HepG2 (cell line): ENCODE data around the gene NPBWR2. TPM values are rescaled to one million over a fixed set of nuclear protein-coding genes. Genes with fewer than 3 reads are reported as not detected.

Experiments
- ELF3 ChIP-seq: IDR thresholded peaks from 2 replicates; pipeline ENCODE4 v1.6.1; 2016; ENCODE audit warnings: missing genetic modification reagents, missing compliant biosample characterization
- HDAC1 ChIP-seq: sonication (generic); formaldehyde crosslinking; IDR thresholded peaks from 2 replicates; pipeline ENCODE4 v1.5.1; 2020; ENCODE audit warnings: mild to moderate bottlenecking, missing genetic modification reagents
- HOXA9 ChIP-seq: sonication (generic); formaldehyde crosslinking; IDR thresholded peaks from 2 replicates; pipeline ENCODE4 v1.8.1; 2022; ENCODE audit warnings: missing genetic modification reagents, mild to moderate bottlenecking, moderate library complexity, borderline replicate concordance
- MNT ChIP-seq: fragments of 450-650 bp; IDR thresholded peaks from 2 replicates; pipeline ENCODE4 v1.6.1; 2016
- MTERF4 ChIP-seq: sonication (generic); formaldehyde crosslinking; IDR thresholded peaks from 2 replicates; pipeline ENCODE4 v1.8.0; 2023; ENCODE audit warnings: mild to moderate bottlenecking, missing genetic modification reagents
- NCOA2 ChIP-seq: sonication (generic); formaldehyde crosslinking; IDR thresholded peaks from 2 replicates; pipeline ENCODE4 v1.8.0; 2022; ENCODE audit warnings: inconsistent platforms
- PLSCR1 ChIP-seq: sonication (generic); formaldehyde crosslinking; IDR thresholded peaks from 2 replicates; pipeline ENCODE4 v1.5.0; 2020; ENCODE audit warnings: missing genetic modification reagents, mild to moderate bottlenecking, borderline replicate concordance
- RBM39 ChIP-seq: fragments of 200-400 bp; formaldehyde crosslinking; IDR thresholded peaks from one replicate; pipeline ENCODE4 v1.6.1; 2018; ENCODE audit warnings: antibody characterized with exemption, mild to moderate bottlenecking, low read depth, low read length; ENCODE audit not compliant: poor library complexity, severe bottlenecking
- ZNF12 ChIP-seq: sonication (generic); formaldehyde crosslinking; IDR thresholded peaks from 2 replicates; pipeline ENCODE4 v1.5.0; 2020; ENCODE audit warnings: missing genetic modification reagents
- ZNF20 ChIP-seq: sonication (generic); formaldehyde crosslinking; IDR thresholded peaks from 2 replicates; pipeline ENCODE4 v1.4.0; 2020; ENCODE audit warnings: mild to moderate bottlenecking, moderate library complexity, missing genetic modification reagents
- ZNF407 ChIP-seq: sonication (generic); formaldehyde crosslinking; IDR thresholded peaks from one replicate; pipeline ENCODE4 v1.5.1; 2020; ENCODE audit warnings: mild to moderate bottlenecking, missing genetic modification reagents; ENCODE audit errors: not compliant biosample characterization
- ZNF569 ChIP-seq: sonication (generic); formaldehyde crosslinking; IDR thresholded peaks from 2 replicates; pipeline ENCODE4 v1.5.0; 2020; ENCODE audit warnings: mild to moderate bottlenecking, missing genetic modification reagents, moderate library complexity, borderline replicate concordance
- polyA plus RNA-seq, 8 experiments: library from polyadenylated mRNA; depleted of rRNA in 3 of 8; stranded (reverse) in 7 of 8; unstranded in 1 of 8; fragments of >200 nt; fragmentation: Illumina TruSeq in 4 of 8; extraction: Trizol in 4 of 8; gene quantifications; 2 replicates each; pipeline versions ENCODE4 v1.2.1 to v1.2.3, GENCODE V29; 2011 to 2016; ENCODE audit warnings: low read depth in 4 of 8, missing spikeins in 1 of 8, mixed read lengths in 1 of 8; ENCODE audit not compliant: insufficient read depth in 1 of 8
- total RNA-seq, 5 experiments: library from RNA; depleted of rRNA; stranded (reverse); fragments of >200 nt; fragmentation: Illumina TruSeq; extraction: Trizol; gene quantifications; 2 replicates each; pipeline ENCODE4 v1.2.3, GENCODE V29; 2016; ENCODE audit warnings: low read depth in 1 of 5

NPBWR2 gene
- total and polyA plus RNA-seq, 2 of the 13 experiments (the other 11 are each of a cell fraction or from before 2014, with no cell fraction given) = not detected

- peak; percentile 96 for TF ChIP-seq ZNF407 (CRISPR knock-in tag)
- peak; percentile 97 for TF ChIP-seq HDAC1
- peak; percentile 90 for TF ChIP-seq MTERF4 (CRISPR knock-in tag)
- TF ChIP-seq NCOA2 (CRISPR knock-in tag) = peak; percentile 55; the same call in 1 of the 2 replicates
- 0 out of 2 replicates have a peak, but pooled peaks have one; percentile 85 for TF ChIP-seq HOXA9 (CRISPR knock-in tag)
- peak; percentile 92 for TF ChIP-seq RBM39
- peak; percentile 73 for TF ChIP-seq MNT
- peak; percentile 75 for TF ChIP-seq ELF3 (CRISPR knock-in tag)
- 0 out of 2 replicates have a peak, but pooled peaks have one; percentile 90 for TF ChIP-seq ZNF20
- TF ChIP-seq ZNF12 (CRISPR knock-in tag) = no peak; the same call in 1 of the 2 replicates
- TF ChIP-seq ZNF569 (CRISPR knock-in tag) = 0 out of 2 replicates have a peak, but pooled peaks have one; percentile 63
- 0 out of 2 replicates have a peak, but pooled peaks have one; percentile 92 for TF ChIP-seq PLSCR1 (CRISPR knock-in tag)
Measured at GRCh38 chr20:64062596-64063388, 44.6 kb downstream of the NPBWR2 start, which contains the start of gene TCEA2 (continued).
